Measurements from ENCODE around the gene CD300A.

GRCh38 chr17:74485022-74485743 is 18.7 kb downstream of the CD300A start:
- TF ChIP-seq POLR2A (IDR thresholded peaks at IDR 0.05) (no peak), CTCF (IDR thresholded peaks at IDR 0.05) (no peak)

Measured in body of pancreas (tissue), 4 donors.